Kasumi-1 (cell line): Measurements from ENCODE around the gene HDDC3.

Experiments used
- DNase-seq, 2 experiments: peaks; one replicate each; lab custom pipeline; 2025; lab: John Stamatoyannopoulos, UW

The HDDC3 gene

GRCh38 chr15:90953947-90954711, 21.8 kb upstream of the HDDC3 start:
- no peak for DNase-seq

GRCh38 chr15:90952901-90953677, 20.7 kb upstream of the HDDC3 start:
- no peak for DNase-seq

GRCh38 chr15:90950676-90951075, 18.3 kb upstream of the HDDC3 start:
- DNase-seq = no peak

- no peak for DNase-seq
Observed at GRCh38 chr15:90949979-90950675, 17.8 kb upstream of the HDDC3 start.

- DNase-seq = no peak
Observed at GRCh38 chr15:90948506-90948905, 16.2 kb upstream of the HDDC3 start.

- no peak for DNase-seq
Observed at GRCh38 chr15:90947577-90948357, 15.4 kb upstream of the HDDC3 start.

GRCh38 chr15:90946941-90947576, 14.7 kb upstream of the HDDC3 start:
- DNase-seq = no peak

GRCh38 chr15:90946538-90946937, 14.2 kb upstream of the HDDC3 start:
- no peak for DNase-seq

GRCh38 chr15:90945091-90945490, 12.7 kb upstream of the HDDC3 start:
- no peak for DNase-seq

- no peak for DNase-seq
Observed at GRCh38 chr15:90942354-90943120, 10.2 kb upstream of the HDDC3 start.

- DNase-seq = no peak
Observed at GRCh38 chr15:90941038-90941437, 8.7 kb upstream of the HDDC3 start.

GRCh38 chr15:90939756-90940155, 7.4 kb upstream of the HDDC3 start:
- no peak for DNase-seq

- DNase-seq = no peak
Observed at GRCh38 chr15:90938261-90938660, 5.9 kb upstream of the HDDC3 start.

GRCh38 chr15:90936823-90937222, 4.5 kb upstream of the HDDC3 start:
- no peak for DNase-seq

- peak; percentile 83 to 84 for DNase-seq
Observed at GRCh38 chr15:90934949-90935751, 2.8 kb upstream of the HDDC3 start, which contains the start of gene UNC45A. TSS of gene UNC45A (plus strand) at chr15:90935285. CDS start at chr15:90935325, 40 bp downstream.

GRCh38 chr15:90934256-90934948, 2.1 kb upstream of the HDDC3 start:
- DNase-seq = peak; percentile 85

GRCh38 chr15:90933301-90933700, 952 bp upstream of the HDDC3 start:
- DNase-seq = no peak

- peak in 1 of 2 experiments; percentile 61 for DNase-seq
Observed at GRCh38 chr15:90932660-90932991, 277 bp upstream of the HDDC3 start.

GRCh38 chr15:90931575-90931827, 848 bp downstream of the HDDC3 start:
- no peak for DNase-seq
